ENCODE measurements around the gene SERPINC1.
"Not testable (repeated sequence)": the region's sequence is repeated elsewhere in the genome, so short reads cannot be mapped to it uniquely, and the experiment has no call there.

The SERPINC1 gene

DNA sequence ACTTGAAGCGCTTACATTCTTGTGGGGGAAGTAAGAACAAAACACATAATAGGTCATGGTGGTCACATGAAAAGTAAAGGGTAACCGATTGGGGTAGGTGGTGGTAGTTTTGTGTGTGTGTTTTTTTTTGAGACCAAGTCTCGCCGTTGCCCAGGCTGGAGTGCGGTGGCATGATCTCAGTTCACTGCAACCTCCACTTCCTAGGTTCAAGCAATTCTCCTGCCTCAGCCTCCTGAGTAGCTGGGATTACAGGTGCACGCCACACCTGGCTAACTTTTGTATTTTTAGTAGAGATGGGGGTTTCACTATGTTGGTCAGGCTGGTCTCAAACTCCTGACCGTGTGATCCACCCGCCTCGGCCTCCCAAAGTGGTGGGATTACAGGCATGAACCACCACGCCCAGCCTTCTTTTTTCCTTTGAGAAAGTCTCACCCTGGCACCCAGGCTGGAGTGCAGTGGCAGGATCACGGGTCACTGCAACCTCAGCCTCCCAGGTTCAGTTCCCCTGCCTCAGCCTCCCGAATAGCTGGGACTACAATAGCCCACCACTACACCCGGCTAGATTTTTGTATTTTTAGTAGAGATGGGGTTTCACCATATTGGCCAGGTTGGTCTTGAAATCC lies 54.9 kb downstream of the SERPINC1 start:
- peak; percentile 26 for DNase-seq

DNA sequence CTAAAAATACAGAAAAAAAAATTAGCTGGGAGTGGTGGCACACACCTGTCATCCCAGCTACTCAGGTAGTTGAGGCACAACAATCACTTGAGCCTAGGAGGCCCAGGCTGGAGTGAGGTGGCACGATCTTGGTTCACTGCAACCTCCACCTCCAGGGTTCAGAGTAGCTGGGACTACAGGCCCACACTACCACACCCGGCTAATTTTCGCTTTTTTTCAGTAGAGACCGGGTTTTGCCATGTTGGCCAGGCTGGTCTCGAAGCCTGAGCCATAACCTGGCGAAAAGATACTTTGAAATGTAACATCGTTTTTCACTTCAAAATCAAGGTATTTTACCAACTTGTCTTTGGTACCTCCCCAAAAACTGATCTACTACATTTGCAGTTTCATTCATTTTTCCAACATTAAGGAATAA lies 55.4 kb downstream of the SERPINC1 start:
- DNase-seq = peak; percentile 28

DNA sequence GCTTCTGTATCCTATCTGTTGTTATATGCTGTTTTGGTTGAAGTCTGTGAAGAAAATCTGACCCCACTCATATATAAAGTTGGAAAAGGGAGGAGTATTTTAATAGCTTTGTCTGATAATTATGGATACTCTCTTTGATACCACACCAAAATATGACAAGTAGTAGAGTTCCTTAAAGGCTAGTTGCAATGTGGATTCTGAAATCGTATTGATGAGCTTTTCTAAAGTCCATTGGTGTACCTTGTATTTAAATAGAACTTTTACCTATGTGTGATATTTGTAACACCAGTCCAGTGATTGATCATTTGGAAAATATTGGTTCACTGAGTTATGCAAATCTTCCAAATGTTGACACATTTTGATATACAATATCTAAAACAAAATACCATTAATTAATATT lies 57.1 kb downstream of the SERPINC1 start:
- DNase-seq = no peak

DNA sequence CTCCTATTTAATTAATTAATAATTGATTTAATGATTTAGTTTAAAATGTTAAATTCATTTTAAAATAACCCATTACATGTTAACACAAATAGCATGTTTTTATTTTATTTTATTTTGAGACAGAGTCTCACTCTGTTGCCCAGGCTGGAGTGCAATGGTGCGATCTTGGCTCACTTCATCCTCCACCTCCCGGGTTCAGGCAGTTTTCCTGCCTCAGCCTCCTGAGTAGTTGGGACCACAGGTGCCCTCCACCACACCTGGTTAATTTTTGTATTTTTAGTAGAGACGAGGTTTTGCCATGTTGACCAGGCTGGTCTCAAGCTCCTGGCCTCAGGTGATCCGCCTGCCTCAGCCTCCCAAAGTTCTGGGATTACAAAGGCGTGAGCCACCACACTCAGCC lies 57.6 kb downstream of the SERPINC1 start:
- DNase-seq = not testable (repeated sequence)

DNA sequence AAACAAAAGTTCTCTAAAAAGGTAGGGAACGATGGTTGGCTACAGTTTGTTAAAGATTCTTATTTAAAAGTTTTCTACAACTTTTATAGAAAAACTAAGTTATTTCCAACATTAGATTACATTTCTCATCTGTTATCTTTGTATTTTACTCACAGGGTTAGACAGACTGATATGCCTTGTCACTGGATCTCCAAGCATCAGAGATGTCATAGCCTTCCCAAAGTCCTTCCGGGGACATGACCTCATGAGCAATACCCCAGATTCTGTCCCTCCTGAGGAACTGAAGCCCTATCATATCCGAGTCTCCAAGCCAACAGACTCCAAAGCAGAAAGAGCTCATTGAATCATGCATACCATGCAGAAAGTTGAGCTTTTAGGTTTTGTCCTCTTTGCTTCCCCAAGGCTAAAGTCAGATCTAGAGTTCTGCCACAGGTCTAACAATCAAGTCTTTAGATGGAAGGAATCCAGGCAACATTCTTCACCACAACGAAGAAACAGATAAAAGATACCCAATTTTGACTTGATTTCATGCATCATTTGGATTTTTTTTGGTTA lies 59.7 kb downstream of the SERPINC1 start:
- no peak for DNase-seq

DNA sequence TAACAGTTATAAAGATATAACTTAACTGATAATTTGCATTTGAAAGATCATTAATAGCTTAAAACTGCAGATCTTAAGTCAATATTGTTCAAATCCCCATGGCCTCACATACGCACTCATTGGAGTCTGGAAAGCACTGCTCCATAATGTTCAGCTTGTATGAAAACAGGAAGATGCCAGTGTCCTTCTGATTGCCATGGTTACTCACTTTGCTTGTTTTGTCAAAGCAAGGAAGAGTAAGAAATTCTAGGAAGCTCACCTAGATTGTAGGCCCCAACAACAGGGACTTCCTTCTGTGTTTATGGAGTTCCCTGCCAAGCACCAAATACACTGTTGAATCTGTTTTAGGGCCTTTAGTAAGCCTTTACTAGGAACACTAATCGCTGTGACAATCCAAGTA lies 60.2 kb downstream of the SERPINC1 start:
- no peak for DNase-seq

DNA sequence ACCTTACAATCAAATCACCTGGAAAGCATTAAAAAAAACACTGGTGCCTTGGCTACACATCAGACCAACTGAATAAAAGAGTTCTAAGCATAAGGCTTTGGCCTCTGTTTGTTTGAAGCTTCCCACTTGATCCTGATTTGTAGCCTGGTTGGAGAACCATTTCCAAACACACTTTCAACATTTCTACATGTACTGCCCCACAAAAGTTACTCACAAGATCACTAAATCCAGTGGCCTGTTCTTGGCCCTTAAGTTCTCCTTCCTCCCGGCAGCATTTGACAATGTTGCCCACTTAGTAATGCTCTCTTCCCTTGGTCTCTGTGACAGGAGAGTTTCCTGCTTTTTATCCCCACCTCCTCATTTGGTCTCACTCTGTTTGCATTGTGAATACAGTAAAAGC lies 61.1 kb downstream of the SERPINC1 start:
- DNase-seq = no peak

Measured in RPMI8226 (cell line).